Breast epithelium (tissue), 4 donors: ENCODE measurements around the gene MITF. TPM values are rescaled to one million over a fixed set of nuclear protein-coding genes. Genes with fewer than 3 reads are reported as not detected.

ENCODE experiments used
- DNase-seq, 2 donors: peaks; one replicate each; pipeline ENCODE4 v3.0.0-alpha.2; 2019; ENCODE audit warnings: low spot score in 2 of 2
- H3K27ac ChIP-seq, 2 donors: fragments of 200-600 bp; sonication (generic) in 1 of 2; one replicate each; pipeline ENCODE4 v1.5.1; 2016 to 2019; ENCODE audit warnings: mild to moderate bottlenecking in 1 of 2
- H3K27me3 ChIP-seq, 2 donors: fragments of 200-600 bp; sonication (generic) in 1 of 2; one replicate each; pipeline versions ENCODE4 v1.5.1 to v1.6.0; 2017 to 2019; ENCODE audit warnings: control low read depth in 1 of 2, mild to moderate bottlenecking in 1 of 2
- H3K36me3 ChIP-seq: fragments of 200-600 bp; one replicate; pipeline ENCODE4 v1.5.1; 2019
- H3K4me1 ChIP-seq, 2 donors: fragments of 200-600 bp; sonication (generic); one replicate each; pipeline ENCODE4 v1.5.1; 2016 to 2019; ENCODE audit warnings: control low read depth in 1 of 2
- H3K4me3 ChIP-seq, 3 donors: fragments of 200-600 bp; sonication (generic); 1 replicate in 2 of 3; 2 replicates in 1 of 3; pipeline ENCODE4 v1.5.1; 2016 to 2019; ENCODE audit warnings: mild to moderate bottlenecking in 3 of 3, moderate library complexity in 2 of 3
- H3K9me3 ChIP-seq, 2 donors: fragments of 200-600 bp; sonication (generic) in 1 of 2; one replicate each; pipeline ENCODE4 v1.5.1; 2016 to 2019; ENCODE audit warnings: control low read depth in 1 of 2
- CTCF ChIP-seq, 3 donors: fragments of 450-650 bp; IDR thresholded peaks; one replicate each; pipeline ENCODE4 v1.5.1; 2016 to 2017; ENCODE audit warnings: antibody characterized with exemption in 3 of 3, mild to moderate bottlenecking in 3 of 3, moderate library complexity in 3 of 3
- POLR2A ChIP-seq: fragments of 450-650 bp; IDR thresholded peaks from one replicate; pipeline ENCODE4 v1.6.1; 2016; ENCODE audit warnings: antibody characterized with exemption, mild to moderate bottlenecking, moderate library complexity
- POLR2AphosphoS5 ChIP-seq, 3 donors: sonication (generic); formaldehyde crosslinking; IDR thresholded peaks; one replicate each; pipeline ENCODE4 v1.6.1; 2017; ENCODE audit warnings: antibody characterized with exemption in 3 of 3
- intact Hi-C: fragments of 100-400 bp; cut with DNase I; formaldehyde crosslinking; loops from one replicate; pipeline ENCODE4 v1.15.1; 2023; ENCODE audit warnings: low total_unique reads
- total RNA-seq, 3 donors: library from RNA; depleted of rRNA; stranded (reverse); fragments of >200 nt; gene quantifications; one replicate each; pipeline ENCODE4 v1.1.0, GENCODE V29; 2016

Gene MITF
- total RNA-seq, 3 donors from 2014 or later = 23.3 to 45.8 (median 25.6) TPM

- Histone ChIP-seq H3K4me3 (no peak overlapping the region), H3K9me3 (no peaks in the 10 kb centered on the region), H3K36me3 (no peaks in the 10 kb centered on the region), H3K27ac (no peak overlapping the region), H3K4me1 (peaks cover 0 to 3% of the 10 kb centered on the region in 2 donors), H3K27me3 (no peaks in the 10 kb centered on the region)
- no peak for DNase-seq
- intact Hi-C loops = loop anchor here (10.0 kb wide), 1 partner anchor 1378 kb away; no protein-coding TSS in a partner anchor
- TF ChIP-seq CTCF (IDR thresholded peaks at IDR 0.05) = no peak
- TF ChIP-seq POLR2A = no peak
Measured at GRCh38 chr3:69776920-69777581, 37.8 kb downstream of the MITF start.

GRCh38 chr3:69777582-69777967, 38.3 kb downstream of the MITF start:
- H3K36me3 ChIP-seq = no peaks in the 10 kb centered on the region
- no peak overlapping the region for H3K4me3 ChIP-seq
- DNase-seq = no peak
- peaks cover 0 to 3% of the 10 kb centered on the region in 2 donors for H3K4me1 ChIP-seq
- intact Hi-C loops = loop anchor here (10.0 kb wide), 1 partner anchor 1377 kb away; no protein-coding TSS in a partner anchor
- no peak overlapping the region for H3K27ac ChIP-seq
- no peak for TF ChIP-seq POLR2AphosphoS5 (IDR thresholded peaks at IDR 0.05)
- TF ChIP-seq POLR2A = no peak
- no peak for TF ChIP-seq CTCF (IDR thresholded peaks at IDR 0.05)
- H3K27me3 ChIP-seq = no peaks in the 10 kb centered on the region
- no peaks in the 10 kb centered on the region for H3K9me3 ChIP-seq

- Histone ChIP-seq H3K36me3 (no peaks in the 10 kb centered on the region), H3K9me3 (no peaks in the 10 kb centered on the region), H3K4me3 (no peak overlapping the region), H3K4me1 (no peaks in the 10 kb centered on the region), H3K27me3 (no peaks in the 10 kb centered on the region), H3K27ac (no peak overlapping the region)
- TF ChIP-seq POLR2AphosphoS5 (IDR thresholded peaks at IDR 0.05) (no peak), CTCF (IDR thresholded peaks at IDR 0.05) (no peak), POLR2A (no peak)
- intact Hi-C loops = no loop called here
- no peak for DNase-seq
Measured at GRCh38 chr3:69781593-69781992, 42.3 kb downstream of the MITF start.

GRCh38 chr3:69784954-69785514, 45.8 kb downstream of the MITF start:
- TF ChIP-seq CTCF (IDR thresholded peaks at IDR 0.05) (no peak), POLR2AphosphoS5 (IDR thresholded peaks at IDR 0.05) (no peak), POLR2A (no peak)
- no peak overlapping the region for H3K4me3 ChIP-seq
- DNase-seq = no peak
- peak overlapping the region; percentile 15 to 19 for H3K27ac ChIP-seq
- H3K36me3 ChIP-seq = no peaks in the 10 kb centered on the region
- H3K9me3 ChIP-seq = no peaks in the 10 kb centered on the region
- no peaks in the 10 kb centered on the region for H3K4me1 ChIP-seq
- intact Hi-C loops = no loop called here
- H3K27me3 ChIP-seq = no peaks in the 10 kb centered on the region

GRCh38 chr3:69785769-69786320, 46.6 kb downstream of the MITF start:
- Histone ChIP-seq H3K36me3 (no peaks in the 10 kb centered on the region), H3K27ac (peak overlapping the region; percentile 1 to 12), H3K4me1 (no peaks in the 10 kb centered on the region), H3K4me3 (no peak overlapping the region), H3K27me3 (no peaks in the 10 kb centered on the region), H3K9me3 (no peaks in the 10 kb centered on the region)
- intact Hi-C loops = no loop called here
- TF ChIP-seq CTCF (IDR thresholded peaks at IDR 0.05) = no peak
- no peak for TF ChIP-seq POLR2A
- TF ChIP-seq POLR2AphosphoS5 (IDR thresholded peaks at IDR 0.05) = no peak
- DNase-seq = no peak
